H1 (cell line): Measurements from ENCODE around the gene PLXDC2. TPM values are rescaled to one million over a fixed set of nuclear protein-coding genes. Genes with fewer than 3 reads are reported as not detected.

Experiments used
- CTCF ChIA-PET: fragments of 300-600 bp; sonication (Branson Sonifier 250); formaldehyde crosslinking; loops from one replicate; lab custom pipeline; 2021; ENCODE audit not compliant: partially characterized antibody; lab: Charles Lee
- POLR2A ChIA-PET: fragments of 300-600 bp; sonication (Branson Sonifier 250); formaldehyde crosslinking; loops from one replicate; lab custom pipeline; 2021; ENCODE audit warnings: inconsistent platforms; ENCODE audit not compliant: partially characterized antibody; lab: Charles Lee
- DNase-seq, 2 experiments: peaks; one replicate each; pipeline versions ENCODE4 v3.0.0 to v3.0.0-alpha.2; 2010 to 2022; ENCODE audit warnings: low spot score in 2 of 2, low read depth in 1 of 2, mixed read lengths in 1 of 2
- FAIRE-seq: peaks from 2 replicates; lab custom pipeline; 2011; peaks lifted over from hg19 to GRCh38; lab: Jason Lieb, UNC
- H2AFZ ChIP-seq: 2 replicates; pipeline ENCODE4 v1.8.1; 2012; ENCODE audit warnings: low read length, inconsistent platforms
- H2AK5ac ChIP-seq: 2 replicates; pipeline ENCODE4 v1.6.1; 2013; ENCODE audit warnings: low read depth, low read length
- H2BK120ac ChIP-seq: replicated peaks from 2 replicates; pipeline ENCODE3; 2013; ENCODE audit warnings: low read depth, low read length, inconsistent platforms
- H2BK12ac ChIP-seq: 2 replicates; pipeline ENCODE4 v1.6.1; 2013; ENCODE audit warnings: low read depth, low read length
- H2BK15ac ChIP-seq: 2 replicates; pipeline ENCODE4 v1.6.1; 2013; ENCODE audit warnings: low read length
- H2BK20ac ChIP-seq: 2 replicates; pipeline ENCODE4 v1.6.1; 2013; ENCODE audit warnings: low read length
- H2BK5ac ChIP-seq: 2 replicates; pipeline ENCODE4 v1.6.1; 2013; ENCODE audit warnings: low read depth, low read length
- H3K14ac ChIP-seq: 2 replicates; pipeline ENCODE4 v1.6.1; 2013; ENCODE audit warnings: inconsistent platforms; ENCODE audit not compliant: insufficient read length
- H3K18ac ChIP-seq: 2 replicates; pipeline ENCODE4 v1.6.1; 2013; ENCODE audit warnings: low read length; ENCODE audit errors: extremely low read depth
- H3K23ac ChIP-seq: 2 replicates; pipeline ENCODE4 v1.6.1; 2013; ENCODE audit warnings: inconsistent platforms; ENCODE audit not compliant: insufficient read length
- H3K23me2 ChIP-seq: 2 replicates; pipeline ENCODE4 v1.6.1; 2013; ENCODE audit warnings: low read depth, low read length
- H3K27ac ChIP-seq: 2 replicates; pipeline ENCODE4 v1.6.1; 2011; ENCODE audit warnings: low read depth, low read length, inconsistent platforms
- H3K27me3 ChIP-seq, 4 experiments: replicated peaks in 1 of 4; 1 replicate in 1 of 4; 2 replicates in 3 of 4; pipeline versions ENCODE4 v1.6.1 to v1.8.1; 2011 to 2013; ENCODE audit warnings: low read length in 3 of 4, mild to moderate bottlenecking in 3 of 4, inconsistent platforms in 2 of 4, mixed read lengths in 2 of 4, moderate library complexity in 1 of 4; ENCODE audit not compliant: control insufficient read depth in 3 of 4, insufficient read depth in 3 of 4; ENCODE audit errors: extremely low read depth in 1 of 4
- H3K36me3 ChIP-seq, 4 experiments: 2 replicates each; pipeline versions ENCODE4 v1.6.1 to v1.8.1; 2011 to 2013; ENCODE audit warnings: mild to moderate bottlenecking in 4 of 4, low read length in 3 of 4, moderate library complexity in 2 of 4, control low read depth in 1 of 4, inconsistent platforms in 1 of 4; ENCODE audit not compliant: insufficient read depth in 4 of 4, control insufficient read depth in 2 of 4
- H3K4ac ChIP-seq: replicated peaks from 2 replicates; pipeline ENCODE3; 2013; ENCODE audit warnings: low read length, low read depth, mixed read lengths, inconsistent platforms; ENCODE audit not compliant: insufficient read length
- H3K4me1 ChIP-seq, 4 experiments: replicated peaks in 1 of 4; 1 replicate in 1 of 4; 2 replicates in 3 of 4; pipeline versions ENCODE4 v1.6.1 to v1.8.1; 2011 to 2013; ENCODE audit warnings: low read length in 3 of 4, inconsistent platforms in 2 of 4, mixed read lengths in 1 of 4; ENCODE audit not compliant: insufficient read depth in 4 of 4, control insufficient read depth in 3 of 4
- H3K4me2 ChIP-seq, 2 experiments: 2 replicates each; pipeline versions ENCODE4 v1.6.1 to v1.8.1; 2011 to 2013; ENCODE audit warnings: low read depth in 2 of 2, low read length in 2 of 2, control low read depth in 1 of 2, inconsistent platforms in 1 of 2, mild to moderate bottlenecking in 1 of 2; ENCODE audit not compliant: insufficient read depth in 1 of 2
- H3K4me3 ChIP-seq, 4 experiments: fragments of 200-600, 300-600 bp in 1 of 4; sonication (generic), shearing (Covaris generic), sonication (Bioruptor Twin) in 1 of 4; 2 replicates each; pipeline versions ENCODE4 v1.5.1 to v1.8.1; 2011 to 2016; ENCODE audit warnings: low read length in 4 of 4, low read depth in 3 of 4, control low read depth in 2 of 4, inconsistent platforms in 2 of 4, mild to moderate bottlenecking in 2 of 4, mixed read lengths in 1 of 4, moderate library complexity in 1 of 4; ENCODE audit not compliant: insufficient read depth in 2 of 4; ENCODE audit errors: extremely low read depth in 1 of 4
- H3K56ac ChIP-seq: replicated peaks from 2 replicates; pipeline ENCODE3; 2013; ENCODE audit warnings: low read depth, mild to moderate bottlenecking, mixed read lengths, low read length, inconsistent platforms; ENCODE audit not compliant: insufficient read length
- H3K79me1 ChIP-seq: 2 replicates; pipeline ENCODE4 v1.6.1; 2013; ENCODE audit warnings: low read depth, low read length, control low read depth
- H3K79me2 ChIP-seq, 2 experiments: 2 replicates each; pipeline versions ENCODE4 v1.6.1 to v1.8.1; 2012 to 2013; ENCODE audit warnings: low read length in 2 of 2, mild to moderate bottlenecking in 2 of 2, inconsistent platforms in 1 of 2; ENCODE audit not compliant: insufficient read depth in 2 of 2, control insufficient read depth in 1 of 2
- H3K9ac ChIP-seq, 4 experiments: replicated peaks in 1 of 4; 1 replicate in 1 of 4; 2 replicates in 3 of 4; pipeline versions ENCODE4 v1.6.1 to v1.8.1; 2011 to 2013; ENCODE audit warnings: low read depth in 3 of 4, low read length in 3 of 4, control low read depth in 2 of 4, mild to moderate bottlenecking in 2 of 4, moderate library complexity in 2 of 4, inconsistent platforms in 1 of 4; ENCODE audit errors: extremely low read depth in 1 of 4
- H3K9me3 ChIP-seq, 2 experiments: 2 replicates each; pipeline versions ENCODE4 v1.6.1 to v1.8.1; 2012 to 2013; ENCODE audit warnings: mild to moderate bottlenecking in 2 of 2, moderate library complexity in 2 of 2, control low read depth in 1 of 2, inconsistent platforms in 1 of 2, low read depth in 1 of 2, low read length in 1 of 2, mixed read lengths in 1 of 2; ENCODE audit not compliant: insufficient read depth in 2 of 2
- H4K20me1 ChIP-seq, 2 experiments: replicated peaks in 1 of 2; 2 replicates each; pipeline versions ENCODE3 to v1.8.1; 2011 to 2013; ENCODE audit warnings: inconsistent platforms in 2 of 2, low read length in 2 of 2, mild to moderate bottlenecking in 1 of 2; ENCODE audit not compliant: insufficient read depth in 2 of 2, control insufficient read depth in 1 of 2
- H4K5ac ChIP-seq: 2 replicates; pipeline ENCODE4 v1.6.1; 2013; ENCODE audit warnings: low read length, low read depth, mixed read lengths, inconsistent platforms; ENCODE audit not compliant: insufficient read length
- H4K8ac ChIP-seq: 2 replicates; pipeline ENCODE4 v1.8.0; 2013; ENCODE audit warnings: mild to moderate bottlenecking, moderate library complexity, low read length, inconsistent platforms; ENCODE audit not compliant: insufficient read depth; ENCODE audit errors: extremely low read depth
- H4K91ac ChIP-seq: replicated peaks from 2 replicates; pipeline ENCODE3; 2013; ENCODE audit warnings: low read length, mixed read lengths, inconsistent platforms; ENCODE audit not compliant: insufficient read length
- BRCA1 ChIP-seq: IDR thresholded peaks from 2 replicates; pipeline ENCODE4 v1.6.1; 2012; ENCODE audit warnings: low read depth, low read length, improper control_type of control experiment
- CTBP2 ChIP-seq: IDR thresholded peaks from 2 replicates; pipeline ENCODE4 v1.7.0; 2011; ENCODE audit warnings: borderline replicate concordance, mild to moderate bottlenecking, moderate library complexity, mixed read lengths, low read length; ENCODE audit not compliant: insufficient read depth, insufficient read length
- MAFK ChIP-seq: IDR thresholded peaks from 2 replicates; pipeline ENCODE4 v1.6.1; 2012; ENCODE audit warnings: low read depth, mild to moderate bottlenecking, improper control_type of control experiment, low read length
- POLR2A ChIP-seq, 2 experiments: IDR thresholded peaks; 1 replicate in 1 of 2; 2 replicates in 1 of 2; pipeline ENCODE4 v1.6.1; 2011; ENCODE audit warnings: low read depth in 2 of 2, low read length in 2 of 2, mild to moderate bottlenecking in 2 of 2; ENCODE audit errors: control extremely low read depth in 1 of 2
- SAP30 ChIP-seq: fragments of 300-600 bp; sonication (generic); IDR thresholded peaks from 2 replicates; pipeline ENCODE4 v1.7.1; 2012; ENCODE audit warnings: low read length, moderate library complexity, mild to moderate bottlenecking, inconsistent platforms; ENCODE audit not compliant: insufficient read depth, insufficient replicate concordance
- SP4 ChIP-seq: IDR thresholded peaks from 2 replicates; pipeline ENCODE4 v1.6.1; 2012; ENCODE audit warnings: low read length, inconsistent platforms
- SUZ12 ChIP-seq: fragments of 200-600 bp; sonication (generic); IDR thresholded peaks from 2 replicates; pipeline ENCODE4 v1.6.1; 2012; ENCODE audit warnings: mild to moderate bottlenecking, inconsistent platforms, low read length, moderate library complexity, mixed read lengths
- WGBS, 2 experiments: shearing (Covaris generic) in 1 of 2; methylation state at CpG; one replicate each; pipeline versions ENCODE4 v1.1.6 to v1.1.7; 2013 to 2015; ENCODE audit warnings: low lambda C conversion rate in 2 of 2, mixed read lengths in 2 of 2, inconsistent platforms in 1 of 2, low coverage in 1 of 2, missing lambda C conversion rate in 1 of 2; ENCODE audit not compliant: insufficient replicate concordance in 2 of 2, insufficient coverage in 1 of 2, insufficient read length in 1 of 2; ENCODE audit errors: extremely low coverage in 1 of 2, missing lambda C conversion rate in 1 of 2; 5-methylcytosine and 5-hydroxymethylcytosine counted together
- polyA plus RNA-seq, 7 experiments: library from polyadenylated mRNA; depleted of rRNA in 3 of 7; stranded (reverse) in 5 of 7; unstranded in 2 of 7; fragments of >200 nt in 5 of 7; fragments of 200-250 nt in 2 of 7; gene quantifications; 1 replicate in 5 of 7; 2 replicates in 1 of 7; 4 replicates in 1 of 7; pipeline versions ENCODE4 v1.2.1 to v1.2.3, GENCODE V29; 2011 to 2013; ENCODE audit warnings: missing spikeins in 2 of 7, mixed read lengths in 2 of 7
- total RNA-seq: library from RNA; stranded (reverse); fragmentation: NEBNext Ultra II Directional; extraction: Animal tissue kit (Norgen Biotek cat#: 25700); gene quantifications from 2 replicates; pipeline ENCODE4 v1.2.1, GENCODE V29; 2021
- TF ChIP-seq, protein P1 (sequence below): IDR thresholded peaks from 2 replicates; pipeline ENCODE4 v1.6.1; 2011; ENCODE audit warnings: low read length, improper control_type of control experiment
- TF ChIP-seq, protein P2 (sequence below): IDR thresholded peaks from 2 replicates; pipeline ENCODE4 v1.6.1; 2011; ENCODE audit warnings: low read depth, mild to moderate bottlenecking, low read length; ENCODE audit not compliant: insufficient read depth

The PLXDC2 gene
- total and polyA plus RNA-seq, 2 of the 8 experiments (the other 6 are each of a cell fraction or from before 2014, with no cell fraction given): 23.0 to 40.5 TPM

DNA sequence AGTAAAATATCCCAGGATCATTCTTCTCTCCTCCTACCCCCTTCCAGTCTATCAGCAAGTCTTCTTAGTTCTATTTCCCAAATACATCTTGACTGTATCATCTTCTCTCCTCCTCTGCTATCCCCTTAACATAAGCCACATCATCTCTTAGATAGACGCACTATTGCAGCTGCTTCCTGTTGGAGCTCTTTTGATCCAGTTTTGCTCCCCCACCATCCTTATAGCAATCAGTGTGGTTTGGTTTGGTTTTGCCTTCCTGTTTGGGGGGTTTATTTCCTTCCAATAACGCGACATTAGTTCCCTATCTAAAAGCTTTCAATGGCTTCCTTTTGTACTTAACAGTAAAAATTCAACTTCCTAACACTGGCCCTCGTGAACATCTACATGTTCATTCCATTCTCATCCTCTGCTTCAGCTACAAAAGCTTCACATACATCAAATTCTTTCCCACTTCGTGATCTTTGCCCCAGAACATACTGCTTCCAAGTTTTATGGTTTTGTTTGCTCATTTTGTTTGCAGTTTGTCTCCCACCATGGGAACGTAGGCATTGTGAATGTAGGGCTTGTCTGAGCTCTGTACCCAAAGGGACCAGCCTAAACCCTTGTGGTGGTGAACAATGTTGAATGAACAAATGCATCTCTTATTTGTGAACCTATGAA lies 33.7 kb upstream of the PLXDC2 start:
- Histone ChIP-seq H3K4ac (no peak overlapping the region), H2AK5ac (no peak overlapping the region), H2BK15ac (no peak overlapping the region; the same call in 1 of the 2 replicates), H3K23me2 (no peaks in the 10 kb centered on the region), H3K4me3 (no peak overlapping the region), H3K56ac (no peak overlapping the region), H4K8ac (no peak overlapping the region), H2BK12ac (peak overlapping the region; percentile 77; the same call in 1 of the 2 replicates), H3K79me1 (no peaks in the 10 kb centered on the region), H2BK120ac (no peak overlapping the region), H3K14ac (no peak overlapping the region), H3K23ac (no peak overlapping the region), H4K5ac (no peak overlapping the region), H3K18ac (no peak overlapping the region), H2BK20ac (no peak overlapping the region), H3K9me3 (no peaks in the 10 kb centered on the region), H3K27me3 (no peaks in the 10 kb centered on the region), H3K27ac (no peak overlapping the region), H3K4me2 (no peak overlapping the region), H2BK5ac (no peak overlapping the region), H3K36me3 (no peaks in the 10 kb centered on the region), H4K91ac (no peak overlapping the region), H2AFZ (no peak overlapping the region), H3K9ac (no peak overlapping the region), H4K20me1 (no peaks in the 10 kb centered on the region), H3K79me2 (no peaks in the 10 kb centered on the region), H3K4me1 (no peaks in the 10 kb centered on the region; a peak in 1 of 7 replicates)
- no peak for DNase-seq
- FAIRE-seq: no peak
- TF ChIP-seq CTBP2: no peak
- TF ChIP-seq SAP30: no peak
- no peak for TF ChIP-seq POLR2A (IDR thresholded peaks at IDR 0.05; ENCODE audit: control extremely low read depth in 1 of 2, low read depth in 2 of 2, low read length in 2 of 2)
- TF ChIP-seq BRCA1: no peak
- no peak for TF ChIP-seq MAFK
- TF ChIP-seq, protein P1, sequence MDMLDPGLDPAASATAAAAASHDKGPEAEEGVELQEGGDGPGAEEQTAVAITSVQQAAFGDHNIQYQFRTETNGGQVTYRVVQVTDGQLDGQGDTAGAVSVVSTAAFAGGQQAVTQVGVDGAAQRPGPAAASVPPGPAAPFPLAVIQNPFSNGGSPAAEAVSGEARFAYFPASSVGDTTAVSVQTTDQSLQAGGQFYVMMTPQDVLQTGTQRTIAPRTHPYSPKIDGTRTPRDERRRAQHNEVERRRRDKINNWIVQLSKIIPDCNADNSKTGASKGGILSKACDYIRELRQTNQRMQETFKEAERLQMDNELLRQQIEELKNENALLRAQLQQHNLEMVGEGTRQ: no peak
- TF ChIP-seq SUZ12: no peak
- no peak for TF ChIP-seq SP4
- TF ChIP-seq, protein P2, sequence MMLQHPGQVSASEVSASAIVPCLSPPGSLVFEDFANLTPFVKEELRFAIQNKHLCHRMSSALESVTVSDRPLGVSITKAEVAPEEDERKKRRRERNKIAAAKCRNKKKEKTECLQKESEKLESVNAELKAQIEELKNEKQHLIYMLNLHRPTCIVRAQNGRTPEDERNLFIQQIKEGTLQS: no peak
- 95% methylated on average over 6 of the region's 6 CpGs; no CpG with 5 or more reads in 1 of the 2 experiments for WGBS, 2 experiments
- POLR2A ChIA-PET: no interaction called here
- CTCF ChIA-PET: interaction anchor here (0.5 to 0.8 kb wide), 2 partner anchors 10 to 18 kb away, joined by 3 read pairs; no protein-coding TSS in a partner anchor
